BJ (cell line): ENCODE results near the gene HSPA1L. TPM values are rescaled to one million over a fixed set of nuclear protein-coding genes. Genes with fewer than 3 reads are reported as not detected.
"Not testable (repeated sequence)": the region's sequence is repeated elsewhere in the genome, so short reads cannot be mapped to it uniquely, and the experiment has no call there.

Experiments
- CTCF ChIA-PET: fragments of 350-600 bp; formaldehyde crosslinking; extraction: SDS; loops from one replicate; lab custom pipeline; 2021; ENCODE audit warnings: antibody characterized with exemption, inconsistent platforms; lab: Yijun Ruan, JAX
- POLR2A ChIA-PET: fragments of 300-600 bp; sonication (Branson Sonifier 250); formaldehyde crosslinking; extraction: SDS; loops from one replicate; lab custom pipeline; 2021; ENCODE audit warnings: antibody characterized with exemption; lab: Charles Lee
- DNase-seq: peaks from one replicate; pipeline ENCODE4 v3.0.0-alpha.2; 2011; ENCODE audit warnings: low read depth
- H3K27me3 ChIP-seq: 2 replicates; pipeline ENCODE4 v1.6.0; 2011; ENCODE audit warnings: low read length; ENCODE audit not compliant: control insufficient read depth, insufficient read depth
- H3K36me3 ChIP-seq: 2 replicates; pipeline ENCODE4 v1.5.1; 2011; ENCODE audit warnings: low read length; ENCODE audit not compliant: control insufficient read depth, insufficient read depth
- H3K4me3 ChIP-seq: 2 replicates; pipeline ENCODE4 v1.5.1; 2011; ENCODE audit warnings: low read depth, mild to moderate bottlenecking, control low read depth, low read length
- CTCF ChIP-seq: IDR thresholded peaks from 2 replicates; pipeline ENCODE4 v1.5.1; 2011; ENCODE audit warnings: low read depth, mild to moderate bottlenecking, control low read depth, inconsistent platforms, low read length, moderate library complexity; ENCODE audit not compliant: insufficient read depth
- polyA plus RNA-seq: library from polyadenylated mRNA; depleted of rRNA; stranded (reverse); fragments of >200 nt; gene quantifications from 2 replicates; pipeline ENCODE4 v1.2.3, GENCODE V29; 2011

The HSPA1L gene
- polyA plus RNA-seq, 1 experiment: 0.90 TPM

- Histone ChIP-seq H3K36me3 (peaks cover 13% of the 10 kb centered on the region), H3K27me3 (no peaks in the 10 kb centered on the region), H3K4me3 (no peak overlapping the region)
- POLR2A ChIA-PET: interaction anchor here (0.6 kb wide), 1 partner anchor 24 kb away, joined by 3 read pairs; the partner anchor contains the start of gene NEU1
- CTCF ChIA-PET: interaction anchor here (0.8 to 1.3 kb wide), 4 partner anchors 9 to 113 kb away, joined by 3 to 6 read pairs (median 4); no protein-coding TSS in a partner anchor
- DNase-seq: no peak
- TF ChIP-seq CTCF: no peak
Measured at GRCh38 chr6:31838968-31839367, 23.9 kb upstream of the HSPA1L start.

- CTCF ChIA-PET: interaction anchor here (0.6 to 1.3 kb wide), 6 partner anchors 8 to 861 kb away, joined by 3 to 6 read pairs (median 4); no protein-coding TSS in a partner anchor
- H3K4me3 ChIP-seq: peak overlapping the region; percentile 5; the same call in 1 of the 2 replicates
- POLR2A ChIA-PET, DNase-seq, H3K27me3 ChIP-seq: not testable (repeated sequence)
- peaks cover 13% of the 10 kb centered on the region for H3K36me3 ChIP-seq
Measured at GRCh38 chr6:31838114-31838553, 23.1 kb upstream of the HSPA1L start.

GRCh38 chr6:31837369-31838113 is 22.5 kb upstream of the HSPA1L start:
- no peak for TF ChIP-seq CTCF
- ChIA-PET POLR2A (interaction anchor here (0.6 to 0.8 kb wide), 3 partner anchors 10 to 36 kb away, joined by 3 to 5 read pairs (median 3); partner anchors contain the start of genes HSPA1A and HSPA1L), CTCF (interaction anchor here (0.6 to 1.3 kb wide), 3 partner anchors 7 to 862 kb away, joined by 3 to 4 read pairs (median 4); no protein-coding TSS in a partner anchor)
- H3K36me3 ChIP-seq: peaks cover 13% of the 10 kb centered on the region
- DNase-seq: no peak
- H3K27me3 ChIP-seq: no peaks in the 10 kb centered on the region
- H3K4me3 ChIP-seq: peak overlapping the region; percentile 98

GRCh38 chr6:31836474-31837368 is 21.6 kb upstream of the HSPA1L start:
- Histone ChIP-seq H3K27me3 (no peaks in the 10 kb centered on the region), H3K36me3 (peaks cover 13% of the 10 kb centered on the region), H3K4me3 (peak overlapping the region; percentile 98)
- ChIA-PET POLR2A (interaction anchor here (0.6 to 0.8 kb wide), 3 partner anchors 10 to 37 kb away, joined by 3 to 5 read pairs (median 3); partner anchors contain the start of genes HSPA1A and HSPA1L), CTCF (interaction anchor here (1.0 kb wide), 1 partner anchor 30 kb away, joined by 3 read pairs; the partner anchor contains the start of gene LSM2)
- no peak for DNase-seq
- peak; percentile 35 for TF ChIP-seq CTCF

- H3K36me3 ChIP-seq: peaks cover 13% of the 10 kb centered on the region
- ChIA-PET POLR2A (interaction anchor here (0.7 to 1.1 kb wide), 2 partner anchors 7 to 40 kb away, joined by 15 to 29 read pairs; partner anchors contain the start of gene VARS1), CTCF (interaction anchor here (1.0 kb wide), 1 partner anchor 29 kb away, joined by 3 read pairs; the partner anchor contains the start of gene LSM2)
- no peak for DNase-seq
- H3K4me3 ChIP-seq: peak overlapping the region; percentile 98
- no peak for TF ChIP-seq CTCF
- no peaks in the 10 kb centered on the region for H3K27me3 ChIP-seq
Measured at GRCh38 chr6:31836047-31836473, 21.0 kb upstream of the HSPA1L start.
